GM19455 (cell line): ENCODE measurements around the gene RPS6KA4.

Experiments used
- ATAC-seq: cut with Tn5 transposase; IDR thresholded peaks from one replicate; pipeline ENCODE4 v1.9.1; 2021; ENCODE audit not compliant: unreplicated experiment

The RPS6KA4 gene

DNA sequence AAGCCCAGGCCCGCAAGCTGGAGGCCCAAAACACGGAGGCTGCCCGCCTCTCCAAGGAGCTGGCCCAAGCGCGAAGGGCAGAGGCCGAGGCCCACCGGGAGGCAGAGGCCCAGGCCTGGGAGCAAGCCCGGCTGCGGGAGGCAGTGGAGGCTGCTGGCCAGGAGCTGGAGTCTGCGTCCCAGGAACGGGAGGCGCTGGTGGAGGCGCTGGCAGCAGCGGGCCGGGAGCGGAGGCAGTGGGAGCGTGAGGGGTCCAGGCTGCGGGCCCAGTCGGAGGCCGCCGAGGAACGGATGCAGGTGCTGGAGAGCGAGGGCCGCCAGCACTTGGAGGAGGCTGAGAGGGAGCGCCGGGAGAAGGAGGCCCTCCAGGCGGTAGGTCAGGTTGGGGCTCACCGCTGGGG lies 14.2 kb upstream of the RPS6KA4 start:
- no peak for ATAC-seq

- no peak for ATAC-seq
These were observed 11.6 kb upstream of the RPS6KA4 start for GRCh38 chr11:64347193-64347867.

GRCh38 chr11:64348383-64349024 lies 10.5 kb upstream of the RPS6KA4 start:
- no peak for ATAC-seq

- no peak for ATAC-seq
These were observed 10.0 kb upstream of the RPS6KA4 start for GRCh38 chr11:64349025-64349387.

GRCh38 chr11:64349404-64349803 lies 9.6 kb upstream of the RPS6KA4 start:
- no peak for ATAC-seq

DNA sequence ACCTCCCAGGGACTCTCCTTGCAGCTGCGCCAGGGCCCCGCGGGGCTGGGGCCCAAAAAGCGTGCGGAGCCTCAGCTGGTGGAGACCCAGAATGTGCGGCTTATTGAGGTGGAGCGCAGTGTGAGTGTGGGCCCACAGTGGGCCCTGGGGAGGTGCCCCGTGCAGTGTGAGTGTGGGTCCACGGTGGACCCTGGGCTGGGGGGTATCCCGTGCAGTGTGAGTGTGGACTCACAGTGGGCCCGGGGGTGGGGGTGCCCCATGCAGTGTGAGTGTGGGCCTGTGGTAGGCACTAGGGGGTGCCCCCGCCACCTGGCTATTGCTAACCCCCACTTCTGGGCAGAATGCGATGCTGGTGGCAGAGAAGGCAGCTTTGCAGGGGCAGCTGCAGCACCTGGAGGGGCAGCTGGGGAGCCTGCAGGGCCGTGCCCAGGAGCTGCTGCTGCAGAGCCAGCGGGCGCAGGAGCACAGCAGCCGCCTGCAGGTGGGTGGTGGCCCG lies 7.8 kb upstream of the RPS6KA4 start:
- no peak for ATAC-seq

DNA sequence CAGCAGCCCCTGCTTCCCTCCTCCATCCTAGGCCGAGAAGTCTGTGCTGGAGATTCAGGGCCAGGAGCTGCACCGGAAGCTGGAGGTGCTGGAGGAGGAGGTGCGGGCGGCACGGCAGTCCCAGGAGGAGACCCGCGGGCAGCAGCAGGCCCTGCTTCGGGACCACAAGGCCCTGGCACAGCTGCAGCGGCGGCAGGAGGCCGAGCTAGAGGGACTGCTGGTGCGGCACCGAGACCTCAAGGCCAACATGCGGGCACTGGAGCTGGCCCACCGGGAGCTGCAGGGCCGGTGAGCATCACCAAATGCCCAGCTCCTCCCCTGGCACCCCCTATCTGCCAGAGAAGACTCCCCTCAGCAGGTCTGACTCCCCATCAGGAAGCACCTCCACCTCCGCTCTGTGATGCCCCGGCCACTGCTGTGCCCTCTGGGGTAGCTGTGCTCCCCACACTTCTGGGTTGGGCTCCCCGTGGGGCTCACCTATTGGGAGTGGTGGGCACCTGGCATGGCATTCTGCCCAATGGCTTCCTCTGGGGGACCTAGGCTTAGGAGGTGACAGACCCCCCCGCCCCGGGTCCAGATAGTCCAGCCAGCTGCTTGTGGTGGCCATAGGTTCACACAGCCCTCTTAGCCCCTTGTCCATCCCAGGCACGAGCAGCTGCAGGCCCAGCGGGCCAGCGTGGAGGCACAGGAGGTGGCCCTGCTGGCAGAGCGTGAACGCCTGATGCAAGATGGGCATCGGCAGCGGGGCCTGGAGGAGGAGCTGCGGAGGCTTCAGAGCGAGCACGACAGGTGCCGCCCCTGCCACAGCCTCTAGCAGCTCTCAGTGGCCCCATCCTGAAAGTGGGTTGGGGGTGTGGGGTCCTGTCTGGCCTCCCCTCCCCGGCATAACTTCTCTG lies 6.6 kb upstream of the RPS6KA4 start:
- no peak for ATAC-seq

GRCh38 chr11:64352995-64353714 lies 5.8 kb upstream of the RPS6KA4 start:
- ATAC-seq, result no peak

DNA sequence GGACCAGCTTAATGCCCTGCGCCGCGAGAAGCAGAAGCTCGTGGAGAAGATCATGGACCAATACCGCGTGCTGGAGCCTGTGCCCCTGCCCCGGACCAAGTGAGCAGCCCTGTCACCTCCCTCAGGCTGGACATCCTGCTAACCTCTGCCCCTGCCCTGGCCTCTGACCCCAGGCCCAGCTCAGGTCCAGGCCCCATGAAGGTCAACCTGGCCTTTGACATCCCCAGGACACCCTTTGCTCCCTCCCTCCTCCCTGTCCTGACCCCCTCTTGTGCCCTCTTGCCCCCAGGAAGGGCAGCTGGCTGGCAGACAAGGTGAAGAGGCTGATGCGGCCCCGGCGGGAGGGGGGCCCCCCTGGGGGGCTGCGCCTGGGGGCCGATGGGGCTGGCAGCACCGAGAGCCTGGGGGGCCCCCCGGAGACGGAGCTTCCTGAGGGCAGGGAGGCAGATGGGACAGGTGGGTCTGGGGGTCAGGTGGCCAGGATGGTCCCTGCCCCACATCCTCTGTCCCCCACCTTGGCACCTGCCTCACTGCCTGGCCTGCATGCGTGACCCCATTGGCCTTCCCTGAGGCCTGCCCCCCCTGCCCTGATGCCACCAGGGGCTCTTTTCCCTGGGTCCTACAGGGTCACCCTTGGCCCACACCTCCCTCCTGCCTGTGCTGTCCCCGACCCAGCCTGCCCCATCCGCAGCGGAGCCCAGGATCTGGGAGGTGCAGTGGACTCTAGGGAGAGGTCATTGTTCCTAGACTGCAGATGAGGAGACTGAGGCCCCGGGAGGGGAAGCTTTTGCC lies 5.1 kb upstream of the RPS6KA4 start:
- no peak for ATAC-seq

DNA sequence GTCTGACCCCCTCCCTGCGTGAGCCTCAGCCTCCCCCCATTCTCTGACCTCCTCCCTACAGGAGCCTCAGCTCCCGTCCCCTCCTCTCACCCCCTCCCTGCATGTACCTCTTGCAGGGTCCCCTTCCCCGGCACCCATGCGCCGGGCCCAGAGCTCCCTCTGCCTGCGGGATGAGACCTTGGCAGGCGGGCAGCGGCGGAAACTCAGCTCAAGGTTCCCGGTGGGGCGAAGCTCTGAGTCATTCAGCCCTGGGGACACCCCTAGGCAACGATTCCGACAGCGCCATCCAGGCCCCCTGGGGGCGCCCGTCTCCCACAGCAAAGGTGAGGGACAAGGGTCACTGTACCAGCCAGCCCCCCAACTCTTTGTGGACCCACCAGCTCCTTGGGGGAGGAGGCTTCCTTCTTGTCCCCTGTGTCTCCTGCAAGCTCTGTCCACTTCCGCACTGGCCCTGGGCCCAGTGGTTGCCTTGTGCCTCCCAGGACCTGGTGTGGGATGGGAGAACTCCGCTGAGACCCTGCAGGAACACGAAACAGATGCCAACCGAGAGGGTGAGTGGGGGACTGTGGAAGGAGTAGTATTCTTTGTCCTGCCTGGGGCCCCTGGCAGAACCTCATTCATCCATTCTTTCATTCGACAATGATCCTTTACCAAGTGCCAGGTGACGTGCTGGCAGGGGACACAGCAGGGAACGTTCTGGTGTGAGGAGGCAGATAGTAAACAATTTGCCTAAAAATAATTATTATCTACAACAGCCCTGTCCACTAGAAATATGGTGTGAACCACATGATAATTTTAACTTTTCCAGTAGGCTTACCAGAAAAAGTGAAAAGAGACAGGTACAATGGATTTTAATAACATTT lies 3.7 kb upstream of the RPS6KA4 start:
- no peak for ATAC-seq

DNA sequence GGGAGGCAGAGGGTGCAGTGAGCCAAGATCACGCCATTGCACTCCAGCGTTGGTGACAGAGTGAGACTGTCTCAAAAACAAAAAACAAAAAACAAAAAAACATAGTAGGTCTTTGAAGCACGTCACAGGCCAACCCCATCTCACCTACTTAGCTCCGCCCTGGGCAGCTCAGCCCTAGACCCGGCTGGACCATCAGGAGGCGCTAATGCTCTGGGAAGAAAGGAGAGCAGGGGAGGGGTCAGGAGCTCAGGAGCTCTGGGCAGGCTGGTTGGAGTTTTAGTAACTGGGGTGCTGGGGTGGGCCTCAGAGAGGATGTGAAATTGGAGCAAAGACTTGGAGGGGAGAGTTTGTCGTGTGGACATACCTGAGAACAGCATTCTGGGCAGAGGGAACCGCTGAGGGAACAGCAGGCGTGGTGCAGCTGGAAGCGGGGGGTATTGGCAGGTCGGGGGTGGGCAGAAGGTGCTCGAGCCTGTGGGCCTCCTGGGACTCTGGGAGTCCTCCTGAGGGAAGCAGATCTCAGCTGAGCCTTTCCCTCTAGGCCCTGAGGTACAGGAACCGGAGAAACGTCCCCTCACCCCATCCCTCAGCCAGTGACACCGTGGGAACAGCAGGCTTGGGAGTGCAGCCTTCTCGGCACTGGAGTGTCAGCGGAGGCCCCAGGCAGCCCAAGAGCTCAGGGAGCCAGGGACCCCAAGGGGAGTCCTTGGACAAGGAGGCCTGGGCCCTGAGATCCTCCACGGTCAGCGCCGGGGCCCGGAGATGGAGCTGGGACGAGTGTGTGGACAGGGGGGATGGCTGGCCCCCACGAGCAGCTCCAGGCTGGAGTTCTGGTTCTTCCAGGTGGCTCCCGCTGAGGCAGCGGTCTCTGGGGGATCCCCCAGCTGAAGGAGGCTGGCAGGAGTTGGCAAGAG lies 2.2 kb upstream of the RPS6KA4 start:
- no peak for ATAC-seq

GRCh38 chr11:64357446-64357845 lies 1.5 kb upstream of the RPS6KA4 start:
- no peak for ATAC-seq

- no peak for ATAC-seq
These were observed 942 bp upstream of the RPS6KA4 start for GRCh38 chr11:64357904-64358535.

DNA sequence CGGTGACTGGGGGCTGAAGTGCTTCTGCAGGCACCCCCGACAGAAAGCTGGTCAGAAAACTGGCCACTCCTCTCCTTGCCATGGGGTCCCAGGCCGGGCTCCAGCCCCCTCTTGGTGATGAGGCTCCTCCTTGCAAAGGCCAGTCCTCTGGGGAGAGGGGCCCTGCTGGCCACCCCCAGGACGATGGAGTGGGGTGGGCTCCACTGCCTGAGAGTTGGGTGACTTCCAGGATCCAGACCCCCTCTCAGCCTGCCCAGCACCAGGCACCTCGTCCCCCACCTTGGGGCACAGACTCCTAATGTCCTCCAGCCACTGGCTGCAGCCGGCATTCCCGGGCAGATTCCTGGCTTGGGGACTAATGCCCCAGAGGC lies 441 bp upstream of the RPS6KA4 start:
- ATAC-seq, result no peak

- ATAC-seq, result no peak
These were observed 917 bp downstream of the RPS6KA4 start for GRCh38 chr11:64359712-64360445.

GRCh38 chr11:64360448-64360921 lies 1.5 kb downstream of the RPS6KA4 start:
- no peak for ATAC-seq

GRCh38 chr11:64361659-64362058 lies 2.7 kb downstream of the RPS6KA4 start:
- no peak for ATAC-seq
